Measurements from ENCODE around the gene MBTD1.
A peak's percentile ranks its signal among the peaks of the same experiment; 100 is the strongest.
"Not testable (repeated sequence)": the region's sequence is repeated elsewhere in the genome, so short reads cannot be mapped to it uniquely, and the experiment has no call there.

The MBTD1 gene

GRCh38 chr17:51259564-51260236, at the start of gene MBTD1:
TSS of gene MBTD1 (minus strand) at chr17:51260049. CDS start at chr17:51225161, 34,888 bp downstream.
- DNase-seq, result peak; percentile 88 to 89

GRCh38 chr17:51305182-51305581, 45.3 kb upstream of the MBTD1 start:
- no peak for DNase-seq

GRCh38 chr17:51299859-51300258, 40.0 kb upstream of the MBTD1 start:
- no peak for DNase-seq

- DNase-seq, result no peak
Observed at GRCh38 chr17:51298508-51299371, 38.9 kb upstream of the MBTD1 start.

GRCh38 chr17:51294338-51294737, 34.5 kb upstream of the MBTD1 start:
- not testable (repeated sequence) for DNase-seq

- no peak for DNase-seq
Observed at GRCh38 chr17:51289696-51290111, 29.9 kb upstream of the MBTD1 start.

- DNase-seq, result no peak
Observed at GRCh38 chr17:51287412-51287811, 27.6 kb upstream of the MBTD1 start.

GRCh38 chr17:51279183-51279582, 19.3 kb upstream of the MBTD1 start:
- no peak for DNase-seq

- DNase-seq, result no peak
Observed at GRCh38 chr17:51275381-51275780, 15.5 kb upstream of the MBTD1 start.

GRCh38 chr17:51272812-51273211, 13.0 kb upstream of the MBTD1 start:
- DNase-seq, result no peak

GRCh38 chr17:51270636-51271035, 10.8 kb upstream of the MBTD1 start:
- no peak for DNase-seq

GRCh38 chr17:51269991-51270390, 10.1 kb upstream of the MBTD1 start:
- DNase-seq, result no peak

GRCh38 chr17:51264466-51264865, 4.6 kb upstream of the MBTD1 start:
- DNase-seq, result not testable (repeated sequence)

- DNase-seq, result no peak
Observed at GRCh38 chr17:51263006-51263405, 3.2 kb upstream of the MBTD1 start.

GRCh38 chr17:51261024-51261963, 1.4 kb upstream of the MBTD1 start:
- no peak for DNase-seq

GRCh38 chr17:51260237-51261023, 581 bp upstream of the MBTD1 start, which contains the start of gene UTP18:
TSS of gene UTP18 (plus strand) at chr17:51260546. CDS start at chr17:51260585, 39 bp downstream.
- DNase-seq, result peak; percentile 92

GRCh38 chr17:51258756-51259563, 889 bp downstream of the MBTD1 start:
- DNase-seq, result no peak

GRCh38 chr17:51257150-51258081, 2.4 kb downstream of the MBTD1 start:
- no peak for DNase-seq

GRCh38 chr17:51256101-51256500, 3.7 kb downstream of the MBTD1 start:
- no peak for DNase-seq

GRCh38 chr17:51255673-51256072, 4.2 kb downstream of the MBTD1 start:
- DNase-seq, result no peak
